ENCODE results near the gene SS18L1. TPM values are rescaled to one million over a fixed set of nuclear protein-coding genes. Genes with fewer than 3 reads are reported as not detected.

The SS18L1 gene
- total and polyA plus RNA-seq, 10 donors: 6.7 to 18.6 (median 13.9) TPM

DNA sequence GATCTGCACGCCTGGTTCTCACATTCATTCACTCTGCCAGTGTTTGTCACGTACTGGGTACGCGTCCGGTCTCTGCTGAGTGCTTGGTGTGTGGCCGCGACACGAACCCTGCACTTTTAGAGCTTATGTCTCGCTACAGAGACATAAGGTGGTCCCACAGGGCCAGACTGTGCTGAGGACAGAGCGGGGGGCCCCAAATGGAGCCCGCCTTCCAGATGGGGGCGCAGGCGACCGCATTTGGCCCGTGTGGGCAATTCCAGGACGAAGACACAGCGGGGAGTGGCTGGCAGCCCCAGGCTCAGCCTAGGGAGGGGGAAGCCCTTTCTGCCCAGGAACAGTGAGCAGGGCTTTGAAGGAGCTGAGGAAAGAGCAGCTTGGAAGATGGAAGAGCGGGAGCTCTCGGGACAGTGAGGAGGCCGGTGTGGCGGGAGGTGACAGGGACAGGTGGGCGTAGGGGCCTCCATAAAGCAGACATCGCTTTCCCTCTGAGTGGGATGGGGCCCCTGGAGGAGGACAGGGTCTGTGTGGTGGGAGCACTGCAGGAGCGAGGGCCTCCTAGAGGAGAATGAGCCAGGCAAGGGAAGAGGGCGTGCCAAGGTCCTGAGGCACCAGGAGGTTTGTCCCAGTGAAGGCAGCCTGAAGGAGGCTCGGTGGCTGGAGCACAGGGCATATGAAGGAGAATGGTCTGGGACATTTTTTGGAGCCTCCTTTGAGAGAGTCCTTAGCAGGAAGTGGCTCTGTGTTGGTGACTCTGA is 31.5 kb downstream of the SS18L1 start:
- H3K27ac ChIP-seq: no peak overlapping the region
- H3K36me3 ChIP-seq: peaks cover 0 to 75% (median 32%) of the 10 kb centered on the region in 6 donors
- WGBS, 5 donors: 96 to 98% (median 97%) methylated on average over 26 of the region's 26 CpGs
- no peaks in the 10 kb centered on the region for H3K4me1 ChIP-seq
- peak; percentile 31 for DNase-seq
- no peak overlapping the region for H3K4me3 ChIP-seq
- intact Hi-C loops (cut with DNase I; ENCODE audit: low total_unique reads): no loop called here
- no peaks in the 10 kb centered on the region for H3K27me3 ChIP-seq (replicated peaks in 1 of 7)
- H3K9me3 ChIP-seq: no peaks in the 10 kb centered on the region
- TF ChIP-seq POLR2A (IDR thresholded peaks at IDR 0.05) (no peak), POLR2AphosphoS5 (IDR thresholded peaks at IDR 0.05) (peak in 1 of 3 donors; percentile 24)
- TF ChIP-seq, protein P1, sequence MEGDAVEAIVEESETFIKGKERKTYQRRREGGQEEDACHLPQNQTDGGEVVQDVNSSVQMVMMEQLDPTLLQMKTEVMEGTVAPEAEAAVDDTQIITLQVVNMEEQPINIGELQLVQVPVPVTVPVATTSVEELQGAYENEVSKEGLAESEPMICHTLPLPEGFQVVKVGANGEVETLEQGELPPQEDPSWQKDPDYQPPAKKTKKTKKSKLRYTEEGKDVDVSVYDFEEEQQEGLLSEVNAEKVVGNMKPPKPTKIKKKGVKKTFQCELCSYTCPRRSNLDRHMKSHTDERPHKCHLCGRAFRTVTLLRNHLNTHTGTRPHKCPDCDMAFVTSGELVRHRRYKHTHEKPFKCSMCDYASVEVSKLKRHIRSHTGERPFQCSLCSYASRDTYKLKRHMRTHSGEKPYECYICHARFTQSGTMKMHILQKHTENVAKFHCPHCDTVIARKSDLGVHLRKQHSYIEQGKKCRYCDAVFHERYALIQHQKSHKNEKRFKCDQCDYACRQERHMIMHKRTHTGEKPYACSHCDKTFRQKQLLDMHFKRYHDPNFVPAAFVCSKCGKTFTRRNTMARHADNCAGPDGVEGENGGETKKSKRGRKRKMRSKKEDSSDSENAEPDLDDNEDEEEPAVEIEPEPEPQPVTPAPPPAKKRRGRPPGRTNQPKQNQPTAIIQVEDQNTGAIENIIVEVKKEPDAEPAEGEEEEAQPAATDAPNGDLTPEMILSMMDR (IDR thresholded peaks at IDR 0.05 in 8 of 11, conservative IDR thresholded peaks at IDR 0.05 in 3 of 11): no peak

DNA sequence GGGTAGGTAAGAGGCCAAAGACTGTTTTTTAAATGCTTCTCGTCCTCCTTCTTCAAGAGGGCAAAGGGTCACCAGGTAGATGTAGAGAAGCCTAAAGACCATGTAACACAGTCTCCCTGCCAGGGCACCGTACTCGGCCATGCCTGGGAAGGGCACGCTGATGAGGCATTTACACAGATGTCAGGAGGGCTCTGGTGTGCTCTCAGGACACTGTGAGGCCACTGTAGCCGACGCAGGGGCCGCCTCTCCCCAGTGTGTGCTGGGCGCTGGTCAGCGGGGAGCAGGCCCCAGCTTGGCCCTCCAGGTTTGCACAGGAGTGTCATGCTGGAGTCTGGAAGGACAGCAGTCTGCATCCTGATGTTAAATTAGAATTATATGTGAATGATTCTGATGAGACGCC is 32.1 kb downstream of the SS18L1 start:
- peak; percentile 48 for DNase-seq
- WGBS, 5 donors: 95 to 97% (median 96%) methylated on average over 10 of the region's 10 CpGs
- Histone ChIP-seq H3K36me3 (peaks cover 0 to 70% (median 32%) of the 10 kb centered on the region in 6 donors), H3K4me3 (no peak overlapping the region), H3K27me3 (replicated peaks in 1 of 7) (no peaks in the 10 kb centered on the region), H3K9me3 (no peaks in the 10 kb centered on the region), H3K4me1 (no peaks in the 10 kb centered on the region), H3K27ac (no peak overlapping the region)
- TF ChIP-seq, protein P1 (IDR thresholded peaks at IDR 0.05 in 8 of 11, conservative IDR thresholded peaks at IDR 0.05 in 3 of 11): no peak
- no peak for TF ChIP-seq POLR2A (IDR thresholded peaks at IDR 0.05)
- TF ChIP-seq POLR2AphosphoS5 (IDR thresholded peaks at IDR 0.05): no peak
- intact Hi-C loops (cut with DNase I; ENCODE audit: low total_unique reads): no loop called here

DNA sequence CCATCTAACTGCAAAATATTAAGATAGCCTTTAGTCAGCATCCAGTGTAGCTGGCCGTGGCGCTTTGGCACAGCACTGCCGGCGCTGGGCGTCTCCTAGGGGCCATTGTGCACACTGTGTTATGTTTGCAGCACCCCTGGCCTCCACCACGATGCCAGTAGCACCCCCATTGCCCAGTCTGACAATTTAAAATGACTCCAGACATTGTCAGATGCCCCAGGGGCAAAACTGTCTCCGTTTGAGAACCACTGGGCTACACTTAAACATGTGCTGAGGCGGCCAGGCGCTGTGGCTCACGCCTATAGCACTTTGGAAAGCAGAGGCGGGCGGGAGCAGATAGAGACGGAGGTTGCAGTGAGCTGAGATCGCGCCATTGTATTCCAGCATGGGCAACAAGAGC is 33.3 kb downstream of the SS18L1 start:
- 93 to 97% (median 95%) methylated on average over 15 of the region's 15 CpGs for WGBS, 5 donors
- intact Hi-C loops (cut with DNase I; ENCODE audit: low total_unique reads): no loop called here
- DNase-seq: peak; percentile 56
- TF ChIP-seq POLR2A (IDR thresholded peaks at IDR 0.05) (no peak), POLR2AphosphoS5 (IDR thresholded peaks at IDR 0.05) (no peak)
- TF ChIP-seq, protein P1 (IDR thresholded peaks at IDR 0.05 in 8 of 11, conservative IDR thresholded peaks at IDR 0.05 in 3 of 11): no peak
- no peaks in the 10 kb centered on the region for H3K9me3 ChIP-seq
- peaks cover 0 to 70% (median 32%) of the 10 kb centered on the region in 6 donors for H3K36me3 ChIP-seq
- H3K27ac ChIP-seq: no peak overlapping the region
- no peaks in the 10 kb centered on the region for H3K27me3 ChIP-seq (replicated peaks in 1 of 7)
- H3K4me3 ChIP-seq: no peak overlapping the region
- peaks cover 0 to 5% (median 3%) of the 10 kb centered on the region in 6 donors for H3K4me1 ChIP-seq

DNA sequence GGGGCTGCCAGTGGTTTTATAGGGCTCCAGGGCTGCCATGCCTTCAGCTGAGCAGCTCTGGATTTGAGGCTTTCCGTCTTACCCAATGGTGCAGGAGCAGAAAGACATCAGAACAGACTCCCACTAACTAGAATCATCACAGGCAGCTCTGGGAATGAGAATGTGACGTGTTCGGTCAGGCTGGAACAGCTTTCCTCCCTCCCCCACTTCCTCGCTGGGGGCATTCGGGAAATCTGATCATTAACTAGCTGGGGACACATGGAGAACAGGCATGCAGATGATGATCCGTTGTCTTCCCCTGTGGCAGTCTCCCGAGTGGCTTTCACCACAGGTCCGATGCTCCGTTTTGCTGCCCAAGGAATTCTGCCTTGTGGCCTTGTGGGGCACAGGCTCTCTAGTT is 33.7 kb downstream of the SS18L1 start:
- intact Hi-C loops (cut with DNase I; ENCODE audit: low total_unique reads): no loop called here
- 93 to 98% (median 94%) methylated on average over 9 of the region's 9 CpGs for WGBS, 5 donors

More for the DNA sequence above, 33.7 kb downstream of the SS18L1 start:
- TF ChIP-seq POLR2AphosphoS5 (IDR thresholded peaks at IDR 0.05) (no peak), POLR2A (IDR thresholded peaks at IDR 0.05) (no peak)
- TF ChIP-seq, protein P1 (IDR thresholded peaks at IDR 0.05 in 8 of 11, conservative IDR thresholded peaks at IDR 0.05 in 3 of 11): no peak
- Histone ChIP-seq H3K36me3 (peaks cover 0 to 69% (median 31%) of the 10 kb centered on the region in 6 donors), H3K27ac (no peak overlapping the region), H3K27me3 (replicated peaks in 1 of 7) (no peaks in the 10 kb centered on the region), H3K4me1 (peaks cover 0 to 9% (median 8%) of the 10 kb centered on the region in 6 donors), H3K4me3 (no peak overlapping the region), H3K9me3 (no peaks in the 10 kb centered on the region)
- DNase-seq: peak; percentile 42

All from spleen (tissue), 11 donors.